Hematopoietic multipotent progenitor cell (in vitro differentiated cells): ENCODE data around the gene SND1. TPM values are rescaled to one million over a fixed set of nuclear protein-coding genes. Genes with fewer than 3 reads are reported as not detected.

ENCODE experiments used
- DNase-seq, 3 donors: peaks; one replicate each; pipeline ENCODE4 v3.0.0-alpha.2; 2011 to 2015; ENCODE audit warnings: low read depth in 2 of 3, low spot score in 2 of 3
- total RNA-seq: library from RNA; depleted of rRNA; stranded (reverse); fragments of >200 nt; gene quantifications from one replicate; pipeline ENCODE4 v1.2.3, GENCODE V29; 2012

Gene SND1
- total RNA-seq, 1 donor: 165 TPM

DNA sequence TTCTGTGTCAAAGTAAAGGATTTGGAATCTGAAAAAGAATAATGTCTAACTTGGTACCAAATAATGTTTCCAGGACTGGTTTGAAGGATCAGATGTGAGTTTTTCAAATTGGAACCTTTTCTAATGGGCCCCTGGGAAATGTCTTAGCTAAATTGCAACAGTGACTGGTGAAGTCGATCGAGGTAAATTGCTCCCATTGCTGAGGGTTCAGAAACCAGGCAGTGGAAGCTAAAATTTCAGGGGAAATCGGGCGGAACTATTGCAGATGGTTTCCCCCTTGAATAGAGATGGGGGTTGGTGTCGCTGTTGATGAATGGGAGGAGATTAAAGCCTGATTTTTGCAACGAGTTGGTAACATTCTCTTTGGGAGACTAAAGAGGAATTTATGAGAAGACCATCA is 112.7 kb downstream of the SND1 start:
- no peak for DNase-seq

- no peak for DNase-seq
These were observed 113.2 kb downstream of the SND1 start for GRCh38 chr7:127765150-127765549.

DNA sequence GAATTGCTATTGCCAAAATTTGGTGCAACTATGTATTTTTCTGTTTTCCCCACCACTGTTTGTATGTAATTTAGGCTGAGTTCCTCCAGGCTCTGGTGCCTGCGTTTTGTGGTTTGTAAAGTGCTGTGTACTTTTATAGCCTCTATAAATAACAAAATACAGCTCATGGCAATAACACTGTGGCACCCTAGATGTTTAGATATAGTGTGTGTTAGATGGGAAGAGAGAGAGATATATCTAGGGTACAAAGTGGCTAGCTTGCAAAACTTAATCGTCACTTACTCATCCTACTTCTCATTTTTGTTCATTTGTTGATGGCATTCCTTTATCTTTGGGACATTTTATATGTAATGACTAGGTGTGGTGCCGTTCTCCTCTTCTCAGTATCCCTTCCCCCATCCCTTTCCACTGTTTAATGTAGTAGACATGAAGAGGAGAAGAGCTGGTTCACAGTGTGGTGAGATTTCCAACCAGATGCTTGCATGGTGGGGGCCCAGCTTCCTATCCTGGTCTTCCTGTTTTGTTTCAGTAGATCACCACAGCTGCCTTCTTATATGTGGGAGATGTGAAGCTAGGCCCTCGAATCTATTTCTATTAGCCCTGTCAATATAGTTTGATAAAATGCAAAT is 115.0 kb downstream of the SND1 start:
- DNase-seq: peak in 1 of 3 donors; percentile 15

DNA sequence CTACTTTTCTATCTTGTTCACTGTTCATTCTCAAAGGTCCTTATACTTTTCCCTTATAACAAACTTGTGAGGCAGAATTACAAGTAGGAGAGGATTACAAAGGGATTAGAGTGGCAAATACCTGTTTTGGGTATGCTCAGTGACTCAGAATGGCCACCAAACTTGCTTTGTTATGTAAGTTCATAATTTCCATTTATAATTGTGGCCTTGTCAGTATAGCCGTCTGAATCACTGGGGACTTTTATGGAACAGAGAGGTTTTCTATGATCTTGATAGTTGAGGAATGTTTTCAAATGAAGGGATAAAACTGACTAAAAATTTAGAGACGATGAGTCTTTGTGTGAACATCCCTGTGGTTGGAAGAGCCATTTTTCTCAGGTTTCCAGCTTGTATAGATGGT is 116.2 kb downstream of the SND1 start:
- no peak for DNase-seq

GRCh38 chr7:127769137-127769536 is 117.1 kb downstream of the SND1 start:
- no peak for DNase-seq

DNA sequence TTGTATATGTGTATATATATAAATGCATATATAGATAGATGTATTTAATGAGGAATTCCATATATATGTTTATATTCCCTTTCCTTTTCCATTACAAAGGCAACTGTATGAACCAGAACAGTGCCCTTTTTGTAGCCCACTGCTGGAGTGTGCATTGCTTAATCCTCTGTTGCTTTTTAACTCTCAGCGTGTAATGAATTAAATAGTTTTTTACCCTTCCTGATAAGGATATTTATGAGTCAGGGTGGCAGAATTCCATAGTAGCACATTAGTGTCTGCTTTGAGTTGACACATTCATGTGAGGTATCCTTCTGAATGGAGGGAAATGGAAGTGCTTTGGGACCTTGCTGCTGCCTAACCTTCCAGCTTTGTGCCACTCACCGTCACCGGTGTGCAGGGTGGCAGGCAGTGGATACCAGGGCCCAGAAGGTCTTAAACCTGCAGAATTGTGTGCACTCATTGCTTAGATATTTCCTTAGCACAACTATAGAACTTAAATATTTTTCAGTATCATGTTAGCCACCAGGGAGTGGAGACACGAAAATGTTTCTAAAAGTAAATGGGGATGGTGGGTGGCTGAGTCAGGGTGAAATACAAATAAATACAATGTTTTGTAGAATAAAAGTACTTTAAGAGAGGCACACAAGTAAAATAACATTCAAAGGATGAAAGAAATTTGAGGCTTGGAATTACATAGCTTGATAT is 117.9 kb downstream of the SND1 start:
- no peak for DNase-seq

DNA sequence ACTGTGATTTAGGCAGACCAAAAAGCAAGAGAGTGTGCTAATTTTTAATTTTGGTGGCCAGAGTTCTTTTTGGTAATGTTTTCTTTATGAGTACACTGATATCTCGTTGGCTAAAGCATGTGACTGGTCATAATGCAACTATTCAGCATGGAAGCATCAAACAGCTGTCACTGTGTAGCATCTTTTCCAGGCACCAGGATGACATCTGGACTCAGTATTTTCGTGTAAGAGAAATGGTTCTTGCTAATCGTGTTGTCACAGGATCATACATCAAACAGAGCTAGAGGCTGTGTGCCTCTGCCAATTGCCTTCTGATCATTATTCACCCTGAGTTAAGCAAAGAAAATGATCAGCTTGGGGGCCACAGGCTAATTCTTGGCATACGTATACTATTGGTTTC is 118.9 kb downstream of the SND1 start:
- DNase-seq: no peak

GRCh38 chr7:127771707-127772106 is 119.7 kb downstream of the SND1 start:
- no peak for DNase-seq

GRCh38 chr7:127776776-127777386 is 124.9 kb downstream of the SND1 start:
- no peak for DNase-seq

GRCh38 chr7:127780489-127780888 is 128.5 kb downstream of the SND1 start:
- DNase-seq: no peak

DNA sequence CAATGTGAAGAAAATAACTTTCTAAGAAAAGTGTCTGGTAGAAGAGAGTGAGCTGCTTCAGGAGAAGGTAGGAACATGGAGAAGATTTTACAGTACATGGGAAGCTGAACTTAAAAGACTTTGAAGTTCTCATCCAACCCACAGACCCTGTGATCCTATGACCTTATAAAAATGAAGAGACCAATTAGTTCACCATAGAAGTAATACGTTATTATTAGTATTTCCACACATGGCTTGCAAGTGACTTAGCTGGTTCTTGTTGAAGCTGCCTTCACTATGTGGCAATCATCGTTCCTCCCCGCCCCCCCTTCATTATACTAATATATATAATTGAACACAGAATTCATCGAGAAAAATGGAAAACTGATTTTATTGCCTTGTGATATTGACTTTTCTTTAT is 129.1 kb downstream of the SND1 start:
- no peak for DNase-seq

- peak in 1 of 3 donors; percentile 44 for DNase-seq
These were observed 130.1 kb downstream of the SND1 start for GRCh38 chr7:127782075-127782474.

DNA sequence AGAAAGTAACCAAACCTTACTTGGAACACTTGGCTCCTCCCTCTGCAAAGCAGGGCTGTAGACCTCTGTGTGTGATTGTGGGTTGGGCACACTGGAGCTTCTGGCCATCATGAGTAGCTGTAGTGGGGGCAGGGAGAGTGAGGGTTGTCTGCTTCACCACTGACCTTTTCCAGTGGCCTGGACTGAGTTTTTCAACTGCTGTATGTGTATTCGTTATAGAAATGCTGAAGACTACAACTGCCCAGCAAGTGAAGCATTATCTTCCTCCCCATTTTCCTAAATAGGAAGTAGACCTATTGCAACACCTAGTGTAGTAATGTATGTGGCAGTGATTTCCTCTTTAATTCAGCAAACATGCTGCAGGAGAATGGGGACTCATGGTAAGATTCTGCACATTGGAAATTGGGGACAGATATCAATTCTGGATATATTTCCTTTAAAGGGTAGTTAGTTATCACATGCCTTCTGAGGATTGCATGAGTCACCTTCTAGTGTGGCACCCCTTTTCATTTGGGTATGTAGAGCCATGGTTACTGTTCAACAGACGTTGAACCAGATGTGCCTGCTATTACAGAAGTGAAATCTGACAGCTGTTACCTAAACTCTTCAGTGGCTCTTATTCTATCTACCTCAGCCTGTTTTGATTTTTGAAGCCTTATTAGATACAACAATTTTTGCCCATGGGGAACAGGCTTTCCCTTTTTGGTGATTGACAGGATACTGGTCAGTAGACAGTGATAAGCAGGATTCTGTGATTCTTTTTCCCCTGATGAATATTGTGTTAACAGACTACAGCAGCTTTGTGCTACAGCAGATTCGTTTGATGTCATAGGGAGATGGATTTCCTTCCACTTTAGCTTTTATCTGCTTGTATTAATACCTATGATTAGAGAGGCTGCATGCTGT is 130.9 kb downstream of the SND1 start:
- DNase-seq: peak in 1 of 3 donors; percentile 6

GRCh38 chr7:127786184-127786583 is 134.2 kb downstream of the SND1 start:
- no peak for DNase-seq

- DNase-seq: no peak
These were observed 137.0 kb downstream of the SND1 start for GRCh38 chr7:127789031-127789430.

DNA sequence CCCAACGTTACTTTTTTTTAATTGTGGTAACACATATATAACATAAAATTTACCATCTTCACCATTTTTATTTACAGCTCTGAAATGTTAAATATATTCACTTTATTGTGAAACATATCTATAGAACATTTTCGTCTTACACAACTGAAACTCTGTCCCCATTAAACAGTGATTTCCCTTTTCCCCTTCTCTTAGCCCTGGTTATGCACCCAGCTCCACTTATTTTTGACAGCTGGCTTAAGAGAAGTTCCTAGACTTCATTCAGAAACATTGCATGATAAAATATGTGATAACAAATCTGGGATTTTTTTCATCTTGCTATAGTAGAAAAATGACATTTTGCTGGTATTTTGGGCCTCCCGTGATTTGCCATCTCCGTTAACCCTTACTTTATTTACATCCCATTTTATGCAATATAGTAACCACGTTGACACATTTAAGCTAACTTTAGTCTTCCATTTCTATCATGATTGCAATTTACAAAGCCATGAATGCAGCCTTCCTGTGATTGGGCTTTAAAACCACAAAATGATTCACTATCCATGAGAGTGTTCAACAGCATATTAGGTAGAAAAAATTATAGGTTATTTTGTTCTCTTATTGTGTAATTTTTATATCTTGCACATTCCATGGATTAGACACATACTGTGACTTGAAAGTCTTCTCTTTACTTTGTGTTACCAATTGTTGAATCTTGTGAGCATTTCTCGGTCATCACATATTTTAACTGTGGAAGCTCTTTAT is 139.6 kb downstream of the SND1 start:
- no peak for DNase-seq

GRCh38 chr7:127792528-127793342 is 140.7 kb downstream of the SND1 start:
- DNase-seq: peak in 1 of 3 donors; percentile 39

DNA sequence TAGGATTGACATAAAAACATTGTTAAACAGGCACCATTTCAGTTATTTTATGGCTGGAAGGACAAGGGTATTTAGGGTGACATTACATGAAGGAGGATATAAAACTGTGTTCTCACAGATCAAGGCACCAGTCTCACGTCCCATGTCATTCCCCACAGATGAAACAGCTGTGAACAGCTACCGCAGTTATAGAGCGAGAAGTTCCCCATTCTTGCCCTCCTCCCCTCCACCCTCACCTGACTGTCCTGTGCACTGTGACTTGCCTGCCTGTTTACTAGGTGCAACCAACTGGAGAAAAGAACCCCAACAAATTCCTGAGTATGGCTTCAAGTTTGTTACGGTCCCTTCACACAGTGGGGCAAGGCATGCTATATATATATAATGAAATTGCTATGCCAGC is 141.6 kb downstream of the SND1 start:
- peak in 1 of 3 donors; percentile 34 for DNase-seq

GRCh38 chr7:127794136-127794535 is 142.1 kb downstream of the SND1 start:
- DNase-seq: no peak

- no peak for DNase-seq
These were observed 142.6 kb downstream of the SND1 start for GRCh38 chr7:127794551-127794950.
